Retina (tissue), 1 donor: ENCODE results near the gene MR1.

Experiments used
- DNase-seq: peaks from one replicate; pipeline ENCODE4 v3.0.0-alpha.2; 2016

MR1 gene

GRCh38 chr1:181092883-181093458, 59.2 kb downstream of the MR1 start:
- no peak for DNase-seq

- no peak for DNase-seq
Observed at GRCh38 chr1:181094416-181095212, 60.8 kb downstream of the MR1 start.

- DNase-seq: no peak
Observed at GRCh38 chr1:181095260-181095659, 61.5 kb downstream of the MR1 start.

- no peak for DNase-seq
Observed at GRCh38 chr1:181095763-181096184, 62.0 kb downstream of the MR1 start.

- peak; percentile 58 for DNase-seq
Observed at GRCh38 chr1:181097242-181097641, 63.5 kb downstream of the MR1 start.

- no peak for DNase-seq
Observed at GRCh38 chr1:181099152-181100014, 65.6 kb downstream of the MR1 start.

- no peak for DNase-seq
Observed at GRCh38 chr1:181100015-181100905, 66.5 kb downstream of the MR1 start.

GRCh38 chr1:181100934-181101333, 67.2 kb downstream of the MR1 start:
- DNase-seq: no peak

GRCh38 chr1:181101581-181102226, 67.9 kb downstream of the MR1 start:
- no peak for DNase-seq

- no peak for DNase-seq
Observed at GRCh38 chr1:181102841-181103240, 69.1 kb downstream of the MR1 start.

GRCh38 chr1:181103399-181103798, 69.6 kb downstream of the MR1 start:
- no peak for DNase-seq

GRCh38 chr1:181104042-181104789, 70.4 kb downstream of the MR1 start:
- DNase-seq: no peak

GRCh38 chr1:181104790-181105133, 71.0 kb downstream of the MR1 start:
- peak; percentile 92 for DNase-seq

GRCh38 chr1:181105134-181106021, 71.6 kb downstream of the MR1 start:
- DNase-seq: peak; percentile 93

GRCh38 chr1:181106022-181106312, 72.2 kb downstream of the MR1 start:
- no peak for DNase-seq

- no peak for DNase-seq
Observed at GRCh38 chr1:181106479-181106878, 72.7 kb downstream of the MR1 start.

- DNase-seq: no peak
Observed at GRCh38 chr1:181107711-181108110, 73.9 kb downstream of the MR1 start.

- DNase-seq: no peak
Observed at GRCh38 chr1:181108304-181108867, 74.6 kb downstream of the MR1 start.

GRCh38 chr1:181110013-181110412, 76.2 kb downstream of the MR1 start:
- DNase-seq: no peak
